GM21367 (cell line): ENCODE results near the gene EIF4E.
"Not testable (repeated sequence)": the region's sequence is repeated elsewhere in the genome, so short reads cannot be mapped to it uniquely, and the experiment has no call there.

Experiments
- ATAC-seq: cut with Tn5 transposase; IDR thresholded peaks from one replicate; pipeline ENCODE4 v1.9.1; 2021; ENCODE audit not compliant: unreplicated experiment

The EIF4E gene

GRCh38 chr4:98880884-98881283 lies 48.0 kb downstream of the EIF4E start:
- ATAC-seq = not testable (repeated sequence)

DNA sequence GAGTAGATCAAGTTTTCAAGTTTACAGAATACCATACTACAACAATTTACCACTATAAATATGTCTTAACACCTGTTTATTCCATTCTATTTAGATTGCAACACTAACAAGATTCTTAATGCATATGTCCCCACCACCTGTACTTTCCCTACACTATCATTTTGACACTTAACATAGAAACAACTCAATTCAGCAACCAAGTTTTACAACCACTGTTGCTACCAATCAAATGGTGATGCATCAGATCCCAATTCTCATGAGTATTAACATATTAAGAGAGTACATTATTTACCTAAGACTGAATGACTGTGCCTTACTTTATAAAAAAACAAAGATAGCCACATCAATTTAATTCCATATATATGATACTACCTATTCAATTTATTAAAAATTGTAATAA lies 49.4 kb downstream of the EIF4E start:
- ATAC-seq = no peak

- ATAC-seq = no peak
These were observed 55.9 kb downstream of the EIF4E start for GRCh38 chr4:98873059-98873458.

DNA sequence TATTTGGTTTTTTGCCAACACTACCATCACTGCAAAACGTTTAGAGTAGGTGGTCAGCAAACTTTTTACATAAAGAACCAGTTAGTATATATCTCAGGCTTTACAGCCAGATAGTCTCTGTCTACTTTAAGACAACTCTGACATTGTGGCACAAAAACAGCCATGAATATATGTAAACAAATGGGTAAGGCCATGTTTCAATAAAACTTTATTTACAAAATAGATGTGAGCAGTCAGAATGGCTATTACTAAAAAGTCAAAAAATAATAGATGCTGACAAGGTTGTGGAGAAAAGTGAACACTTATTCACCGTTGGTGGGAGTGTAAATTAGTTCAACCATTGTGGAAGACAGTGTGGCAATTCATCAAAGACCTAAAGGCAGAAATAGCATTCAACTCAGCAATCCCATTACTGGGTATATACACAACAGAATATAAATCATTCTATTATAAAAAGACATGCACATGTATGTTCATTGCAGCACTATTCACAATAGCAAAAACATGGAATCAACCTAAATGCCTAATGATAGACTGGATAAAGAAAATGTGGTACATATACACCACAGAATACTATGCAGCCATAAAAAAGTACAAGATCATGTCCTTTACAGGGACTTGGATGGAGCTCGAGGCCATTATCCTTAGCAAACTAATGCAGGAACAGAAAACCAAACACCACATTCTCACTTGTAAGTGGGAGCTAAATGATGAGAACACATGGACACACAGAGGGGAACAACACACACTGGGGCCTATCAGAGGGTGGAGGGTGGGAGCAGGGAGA lies 56.6 kb downstream of the EIF4E start:
- ATAC-seq = not testable (repeated sequence)

DNA sequence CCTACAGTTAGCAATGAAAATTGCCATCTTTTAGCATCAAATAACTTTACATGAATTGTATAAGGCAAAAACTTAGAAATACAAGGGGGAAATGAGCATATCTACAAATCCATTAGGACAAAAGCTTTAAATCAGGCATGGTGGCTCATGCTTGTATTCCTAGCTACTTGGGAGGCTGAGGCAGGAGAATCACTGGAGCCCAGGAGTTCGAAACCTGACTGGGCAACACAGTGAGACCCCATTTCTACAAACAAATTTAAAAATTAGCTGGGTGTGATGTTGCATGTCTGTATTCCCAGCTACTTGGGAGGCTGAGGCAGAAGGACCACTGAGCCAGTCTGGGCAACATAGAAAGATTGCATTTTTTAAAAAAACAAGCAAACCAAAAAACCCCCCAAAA lies 61.3 kb downstream of the EIF4E start:
- no peak for ATAC-seq

DNA sequence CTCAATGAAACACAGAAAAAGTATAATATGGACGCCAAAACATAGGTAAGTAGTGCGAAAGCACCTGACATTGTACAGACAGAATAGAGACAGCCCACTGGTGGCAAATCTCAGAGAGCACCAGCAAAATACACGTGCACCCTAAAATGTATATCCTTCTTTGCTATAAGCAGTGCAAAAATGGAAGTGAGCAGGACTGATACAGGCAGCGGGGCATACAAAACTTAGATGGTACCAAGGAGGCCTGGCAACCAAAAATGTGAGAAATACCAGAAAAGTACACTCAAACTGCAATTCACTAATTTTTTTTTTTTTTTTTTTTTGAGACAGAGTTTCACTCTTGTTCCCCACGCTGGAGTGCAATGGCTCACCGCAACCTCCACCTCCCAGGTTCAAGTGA lies 63.9 kb downstream of the EIF4E start:
- no peak for ATAC-seq

- ATAC-seq = no peak
These were observed 64.4 kb downstream of the EIF4E start for GRCh38 chr4:98864560-98864959.

GRCh38 chr4:98862371-98862770 lies 66.6 kb downstream of the EIF4E start:
- ATAC-seq = no peak

GRCh38 chr4:98861100-98861884 lies 67.6 kb downstream of the EIF4E start:
- no peak for ATAC-seq

GRCh38 chr4:98851806-98852205 lies 77.1 kb downstream of the EIF4E start:
- no peak for ATAC-seq

DNA sequence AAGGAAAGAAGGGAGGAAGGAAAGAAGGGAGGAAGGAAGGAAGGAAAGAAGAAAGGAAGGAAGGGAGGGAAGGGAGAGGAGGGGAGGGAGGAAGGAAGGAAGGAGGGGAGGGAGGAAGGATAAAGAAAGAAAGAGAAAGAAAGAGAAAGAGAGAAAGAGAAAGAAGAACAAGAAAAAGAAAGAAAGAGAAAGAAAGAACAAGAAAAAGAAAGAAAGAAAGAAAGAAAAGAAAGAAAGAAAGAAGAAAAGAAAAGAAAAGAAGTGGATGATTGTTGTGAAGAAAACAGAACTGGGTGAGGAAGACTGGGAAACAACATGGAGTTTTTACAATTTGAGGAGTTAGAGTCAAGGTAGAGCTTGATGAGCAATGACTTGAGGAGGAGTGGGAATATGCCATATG lies 78.0 kb downstream of the EIF4E start:
- no peak for ATAC-seq

GRCh38 chr4:98848448-98848847 lies 80.5 kb downstream of the EIF4E start:
- no peak for ATAC-seq

- no peak for ATAC-seq
These were observed 83.0 kb downstream of the EIF4E start for GRCh38 chr4:98845960-98846359.

GRCh38 chr4:98842917-98843316 lies 86.0 kb downstream of the EIF4E start:
- not testable (repeated sequence) for ATAC-seq

DNA sequence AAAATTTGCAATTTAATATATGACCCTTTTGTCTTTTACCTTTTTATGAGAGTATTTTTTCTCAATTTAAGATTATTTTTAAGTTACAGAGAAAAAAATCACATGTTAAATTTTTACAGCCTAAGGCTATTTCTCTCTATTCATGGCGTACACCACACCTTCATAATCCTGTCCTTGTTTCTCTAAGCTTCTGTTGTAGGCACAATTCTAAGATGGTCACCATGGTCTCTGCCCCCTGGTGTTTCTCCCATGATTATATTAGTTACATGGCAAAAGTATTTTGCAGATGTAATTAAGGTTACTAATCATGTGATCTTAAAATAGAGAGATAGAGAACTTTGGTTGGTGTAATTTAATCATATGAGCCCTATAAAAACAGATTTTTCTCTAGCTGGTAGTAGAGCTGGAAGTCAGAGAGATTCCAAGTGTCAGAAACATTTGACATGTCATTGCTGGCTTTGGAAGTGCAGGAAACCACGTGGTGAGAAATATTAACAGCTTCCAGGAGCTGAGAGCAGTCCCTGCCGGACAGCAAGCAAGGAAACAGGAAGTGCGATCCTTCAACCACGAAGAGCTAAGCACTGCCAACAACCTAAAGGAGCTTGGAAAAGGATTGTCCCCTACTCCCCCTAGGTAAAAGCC lies 89.8 kb downstream of the EIF4E start:
- no peak for ATAC-seq

DNA sequence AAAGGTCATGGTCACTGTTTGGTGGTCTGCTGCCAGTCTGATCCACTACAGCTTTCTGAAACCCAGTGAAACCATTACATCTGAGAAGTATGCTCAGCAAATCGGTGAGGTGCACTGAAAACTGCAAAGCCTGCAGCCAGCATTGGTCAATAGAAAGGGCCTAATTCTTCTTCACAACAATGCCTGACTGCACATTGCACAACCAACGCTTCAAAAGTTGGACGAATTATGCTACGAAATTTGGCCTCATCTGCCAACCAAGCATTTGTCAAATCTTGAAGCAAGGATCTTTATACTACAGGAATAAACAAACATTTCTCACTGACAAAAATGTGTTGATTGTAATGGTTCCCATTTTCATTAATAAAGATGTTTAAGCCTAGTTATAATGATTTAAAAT lies 90.4 kb downstream of the EIF4E start:
- no peak for ATAC-seq

- no peak for ATAC-seq
These were observed 95.5 kb downstream of the EIF4E start for GRCh38 chr4:98833384-98833783.

DNA sequence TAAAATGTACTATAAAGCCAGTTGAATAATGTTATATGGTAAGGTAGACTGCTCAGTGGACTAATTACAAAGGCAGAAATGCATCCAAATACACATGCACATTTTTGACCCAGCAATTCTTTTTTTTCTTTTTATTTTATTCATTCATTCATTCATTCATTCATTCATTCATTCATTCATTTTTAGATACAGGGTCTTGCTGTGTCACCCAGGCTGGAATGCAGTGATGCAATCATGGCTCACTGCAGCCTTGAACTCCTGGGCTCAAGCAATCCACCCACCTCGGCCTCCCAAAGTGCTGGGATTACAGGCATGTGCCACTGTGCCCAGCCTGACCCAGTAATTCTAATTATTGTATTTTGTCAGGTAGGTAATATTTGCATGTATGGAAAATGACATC lies 97.9 kb downstream of the EIF4E start:
- not testable (repeated sequence) for ATAC-seq
